H1 (cell line): ENCODE measurements around the gene CDH7. TPM values are rescaled to one million over a fixed set of nuclear protein-coding genes. Genes with fewer than 3 reads are reported as not detected.

Experiments used
- CTCF ChIA-PET: fragments of 300-600 bp; sonication (Branson Sonifier 250); formaldehyde crosslinking; loops from one replicate; lab custom pipeline; 2021; ENCODE audit not compliant: partially characterized antibody; lab: Charles Lee
- POLR2A ChIA-PET: fragments of 300-600 bp; sonication (Branson Sonifier 250); formaldehyde crosslinking; loops from one replicate; lab custom pipeline; 2021; ENCODE audit warnings: inconsistent platforms; ENCODE audit not compliant: partially characterized antibody; lab: Charles Lee
- DNase-seq, 2 experiments: peaks; one replicate each; pipeline versions ENCODE4 v3.0.0 to v3.0.0-alpha.2; 2010 to 2022; ENCODE audit warnings: low spot score in 2 of 2, low read depth in 1 of 2, mixed read lengths in 1 of 2
- FAIRE-seq: peaks from 2 replicates; lab custom pipeline; 2011; peaks lifted over from hg19 to GRCh38; lab: Jason Lieb, UNC
- H2AFZ ChIP-seq: 2 replicates; pipeline ENCODE4 v1.8.1; 2012; ENCODE audit warnings: low read length, inconsistent platforms
- H2AK5ac ChIP-seq: 2 replicates; pipeline ENCODE4 v1.6.1; 2013; ENCODE audit warnings: low read depth, low read length
- H2BK120ac ChIP-seq: replicated peaks from 2 replicates; pipeline ENCODE3; 2013; ENCODE audit warnings: low read depth, low read length, inconsistent platforms
- H2BK12ac ChIP-seq: 2 replicates; pipeline ENCODE4 v1.6.1; 2013; ENCODE audit warnings: low read depth, low read length
- H2BK15ac ChIP-seq: 2 replicates; pipeline ENCODE4 v1.6.1; 2013; ENCODE audit warnings: low read length
- H2BK20ac ChIP-seq: 2 replicates; pipeline ENCODE4 v1.6.1; 2013; ENCODE audit warnings: low read length
- H2BK5ac ChIP-seq: 2 replicates; pipeline ENCODE4 v1.6.1; 2013; ENCODE audit warnings: low read depth, low read length
- H3K14ac ChIP-seq: 2 replicates; pipeline ENCODE4 v1.6.1; 2013; ENCODE audit warnings: inconsistent platforms; ENCODE audit not compliant: insufficient read length
- H3K18ac ChIP-seq: 2 replicates; pipeline ENCODE4 v1.6.1; 2013; ENCODE audit warnings: low read length; ENCODE audit errors: extremely low read depth
- H3K23ac ChIP-seq: 2 replicates; pipeline ENCODE4 v1.6.1; 2013; ENCODE audit warnings: inconsistent platforms; ENCODE audit not compliant: insufficient read length
- H3K23me2 ChIP-seq: 2 replicates; pipeline ENCODE4 v1.6.1; 2013; ENCODE audit warnings: low read depth, low read length
- H3K27ac ChIP-seq: 2 replicates; pipeline ENCODE4 v1.6.1; 2011; ENCODE audit warnings: low read depth, low read length, inconsistent platforms
- H3K27me3 ChIP-seq, 4 experiments: replicated peaks in 1 of 4; 1 replicate in 1 of 4; 2 replicates in 3 of 4; pipeline versions ENCODE4 v1.6.1 to v1.8.1; 2011 to 2013; ENCODE audit warnings: low read length in 3 of 4, mild to moderate bottlenecking in 3 of 4, inconsistent platforms in 2 of 4, mixed read lengths in 2 of 4, moderate library complexity in 1 of 4; ENCODE audit not compliant: control insufficient read depth in 3 of 4, insufficient read depth in 3 of 4; ENCODE audit errors: extremely low read depth in 1 of 4
- H3K36me3 ChIP-seq, 4 experiments: 2 replicates each; pipeline versions ENCODE4 v1.6.1 to v1.8.1; 2011 to 2013; ENCODE audit warnings: mild to moderate bottlenecking in 4 of 4, low read length in 3 of 4, moderate library complexity in 2 of 4, control low read depth in 1 of 4, inconsistent platforms in 1 of 4; ENCODE audit not compliant: insufficient read depth in 4 of 4, control insufficient read depth in 2 of 4
- H3K4ac ChIP-seq: replicated peaks from 2 replicates; pipeline ENCODE3; 2013; ENCODE audit warnings: low read length, low read depth, mixed read lengths, inconsistent platforms; ENCODE audit not compliant: insufficient read length
- H3K4me1 ChIP-seq, 4 experiments: replicated peaks in 1 of 4; 1 replicate in 1 of 4; 2 replicates in 3 of 4; pipeline versions ENCODE4 v1.6.1 to v1.8.1; 2011 to 2013; ENCODE audit warnings: low read length in 3 of 4, inconsistent platforms in 2 of 4, mixed read lengths in 1 of 4; ENCODE audit not compliant: insufficient read depth in 4 of 4, control insufficient read depth in 3 of 4
- H3K4me2 ChIP-seq, 2 experiments: 2 replicates each; pipeline versions ENCODE4 v1.6.1 to v1.8.1; 2011 to 2013; ENCODE audit warnings: low read depth in 2 of 2, low read length in 2 of 2, control low read depth in 1 of 2, inconsistent platforms in 1 of 2, mild to moderate bottlenecking in 1 of 2; ENCODE audit not compliant: insufficient read depth in 1 of 2
- H3K4me3 ChIP-seq, 4 experiments: fragments of 200-600, 300-600 bp in 1 of 4; sonication (generic), shearing (Covaris generic), sonication (Bioruptor Twin) in 1 of 4; 2 replicates each; pipeline versions ENCODE4 v1.5.1 to v1.8.1; 2011 to 2016; ENCODE audit warnings: low read length in 4 of 4, low read depth in 3 of 4, control low read depth in 2 of 4, inconsistent platforms in 2 of 4, mild to moderate bottlenecking in 2 of 4, mixed read lengths in 1 of 4, moderate library complexity in 1 of 4; ENCODE audit not compliant: insufficient read depth in 2 of 4; ENCODE audit errors: extremely low read depth in 1 of 4
- H3K56ac ChIP-seq: replicated peaks from 2 replicates; pipeline ENCODE3; 2013; ENCODE audit warnings: low read depth, mild to moderate bottlenecking, mixed read lengths, low read length, inconsistent platforms; ENCODE audit not compliant: insufficient read length
- H3K79me1 ChIP-seq: 2 replicates; pipeline ENCODE4 v1.6.1; 2013; ENCODE audit warnings: low read depth, low read length, control low read depth
- H3K79me2 ChIP-seq, 2 experiments: 2 replicates each; pipeline versions ENCODE4 v1.6.1 to v1.8.1; 2012 to 2013; ENCODE audit warnings: low read length in 2 of 2, mild to moderate bottlenecking in 2 of 2, inconsistent platforms in 1 of 2; ENCODE audit not compliant: insufficient read depth in 2 of 2, control insufficient read depth in 1 of 2
- H3K9ac ChIP-seq, 4 experiments: replicated peaks in 1 of 4; 1 replicate in 1 of 4; 2 replicates in 3 of 4; pipeline versions ENCODE4 v1.6.1 to v1.8.1; 2011 to 2013; ENCODE audit warnings: low read depth in 3 of 4, low read length in 3 of 4, control low read depth in 2 of 4, mild to moderate bottlenecking in 2 of 4, moderate library complexity in 2 of 4, inconsistent platforms in 1 of 4; ENCODE audit errors: extremely low read depth in 1 of 4
- H3K9me3 ChIP-seq, 2 experiments: 2 replicates each; pipeline versions ENCODE4 v1.6.1 to v1.8.1; 2012 to 2013; ENCODE audit warnings: mild to moderate bottlenecking in 2 of 2, moderate library complexity in 2 of 2, control low read depth in 1 of 2, inconsistent platforms in 1 of 2, low read depth in 1 of 2, low read length in 1 of 2, mixed read lengths in 1 of 2; ENCODE audit not compliant: insufficient read depth in 2 of 2
- H4K20me1 ChIP-seq, 2 experiments: replicated peaks in 1 of 2; 2 replicates each; pipeline versions ENCODE3 to v1.8.1; 2011 to 2013; ENCODE audit warnings: inconsistent platforms in 2 of 2, low read length in 2 of 2, mild to moderate bottlenecking in 1 of 2; ENCODE audit not compliant: insufficient read depth in 2 of 2, control insufficient read depth in 1 of 2
- H4K5ac ChIP-seq: 2 replicates; pipeline ENCODE4 v1.6.1; 2013; ENCODE audit warnings: low read length, low read depth, mixed read lengths, inconsistent platforms; ENCODE audit not compliant: insufficient read length
- H4K8ac ChIP-seq: 2 replicates; pipeline ENCODE4 v1.8.0; 2013; ENCODE audit warnings: mild to moderate bottlenecking, moderate library complexity, low read length, inconsistent platforms; ENCODE audit not compliant: insufficient read depth; ENCODE audit errors: extremely low read depth
- H4K91ac ChIP-seq: replicated peaks from 2 replicates; pipeline ENCODE3; 2013; ENCODE audit warnings: low read length, mixed read lengths, inconsistent platforms; ENCODE audit not compliant: insufficient read length
- CTBP2 ChIP-seq: IDR thresholded peaks from 2 replicates; pipeline ENCODE4 v1.7.0; 2011; ENCODE audit warnings: borderline replicate concordance, mild to moderate bottlenecking, moderate library complexity, mixed read lengths, low read length; ENCODE audit not compliant: insufficient read depth, insufficient read length
- FOSL1 ChIP-seq: IDR thresholded peaks from 2 replicates; pipeline ENCODE4 v1.6.1; 2011; ENCODE audit warnings: mild to moderate bottlenecking, low read depth, low read length, moderate library complexity; ENCODE audit not compliant: insufficient read depth
- GTF2F1 ChIP-seq: IDR thresholded peaks from 2 replicates; pipeline ENCODE4 v1.6.1; 2012; ENCODE audit warnings: low read depth, low read length, improper control_type of control experiment, borderline replicate concordance
- HDAC6 ChIP-seq: IDR thresholded peaks from one replicate; pipeline ENCODE4 v1.7.1; 2012; ENCODE audit warnings: low read depth, mild to moderate bottlenecking, inconsistent platforms, low read length, moderate library complexity
- KDM5A ChIP-seq: fragments of 200-600 bp; IDR thresholded peaks from 2 replicates; pipeline ENCODE4 v1.7.1; 2012; ENCODE audit warnings: mild to moderate bottlenecking, low read length, inconsistent platforms, mixed read lengths
- POLR2A ChIP-seq, 2 experiments: IDR thresholded peaks; 1 replicate in 1 of 2; 2 replicates in 1 of 2; pipeline ENCODE4 v1.6.1; 2011; ENCODE audit warnings: low read depth in 2 of 2, low read length in 2 of 2, mild to moderate bottlenecking in 2 of 2; ENCODE audit errors: control extremely low read depth in 1 of 2
- RBBP5 ChIP-seq: IDR thresholded peaks from 2 replicates; pipeline ENCODE4 v1.7.1; 2012; ENCODE audit warnings: low read depth, mild to moderate bottlenecking, inconsistent platforms, low read length, moderate library complexity, borderline replicate concordance
- SP1 ChIP-seq: IDR thresholded peaks from 2 replicates; pipeline ENCODE4 v1.6.1; 2011; ENCODE audit warnings: low read depth, low read length
- SRF ChIP-seq: IDR thresholded peaks from 2 replicates; pipeline ENCODE4 v1.6.1; 2011; ENCODE audit warnings: mild to moderate bottlenecking, low read depth, low read length, moderate library complexity
- SUZ12 ChIP-seq: fragments of 200-600 bp; sonication (generic); IDR thresholded peaks from 2 replicates; pipeline ENCODE4 v1.6.1; 2012; ENCODE audit warnings: mild to moderate bottlenecking, inconsistent platforms, low read length, moderate library complexity, mixed read lengths
- ZNF274 ChIP-seq: IDR thresholded peaks from 2 replicates; pipeline ENCODE4 v1.7.0; 2012; ENCODE audit warnings: low read length, borderline replicate concordance; ENCODE audit errors: extremely low read depth
- whole genome bisulfite sequencing, 2 experiments: shearing (Covaris generic) in 1 of 2; methylation state at CpG; one replicate each; pipeline versions ENCODE4 v1.1.6 to v1.1.7; 2013 to 2015; ENCODE audit warnings: low lambda C conversion rate in 2 of 2, mixed read lengths in 2 of 2, inconsistent platforms in 1 of 2, low coverage in 1 of 2, missing lambda C conversion rate in 1 of 2; ENCODE audit not compliant: insufficient replicate concordance in 2 of 2, insufficient coverage in 1 of 2, insufficient read length in 1 of 2; ENCODE audit errors: extremely low coverage in 1 of 2, missing lambda C conversion rate in 1 of 2; 5-methylcytosine and 5-hydroxymethylcytosine counted together
- polyA plus RNA-seq, 7 experiments: library from polyadenylated mRNA; depleted of rRNA in 3 of 7; stranded (reverse) in 5 of 7; unstranded in 2 of 7; fragments of >200 nt in 5 of 7; fragments of 200-250 nt in 2 of 7; gene quantifications; 1 replicate in 5 of 7; 2 replicates in 1 of 7; 4 replicates in 1 of 7; pipeline versions ENCODE4 v1.2.1 to v1.2.3, GENCODE V29; 2011 to 2013; ENCODE audit warnings: missing spikeins in 2 of 7, mixed read lengths in 2 of 7
- total RNA-seq: library from RNA; stranded (reverse); fragmentation: NEBNext Ultra II Directional; extraction: Animal tissue kit (Norgen Biotek cat#: 25700); gene quantifications from 2 replicates; pipeline ENCODE4 v1.2.1, GENCODE V29; 2021
- TF ChIP-seq, protein P1 (sequence below): IDR thresholded peaks from 2 replicates; pipeline ENCODE4 v1.6.1; 2011; ENCODE audit warnings: low read length, improper control_type of control experiment
- TF ChIP-seq, protein P2 (sequence below): IDR thresholded peaks from 2 replicates; pipeline ENCODE4 v1.6.1; 2012; ENCODE audit warnings: low read length, inconsistent platforms

Gene CDH7
- total and polyA plus RNA-seq, 2 of the 8 experiments (the other 6 are each of a cell fraction or from before 2014, with no cell fraction given): 1.00 to 1.5 TPM

DNA sequence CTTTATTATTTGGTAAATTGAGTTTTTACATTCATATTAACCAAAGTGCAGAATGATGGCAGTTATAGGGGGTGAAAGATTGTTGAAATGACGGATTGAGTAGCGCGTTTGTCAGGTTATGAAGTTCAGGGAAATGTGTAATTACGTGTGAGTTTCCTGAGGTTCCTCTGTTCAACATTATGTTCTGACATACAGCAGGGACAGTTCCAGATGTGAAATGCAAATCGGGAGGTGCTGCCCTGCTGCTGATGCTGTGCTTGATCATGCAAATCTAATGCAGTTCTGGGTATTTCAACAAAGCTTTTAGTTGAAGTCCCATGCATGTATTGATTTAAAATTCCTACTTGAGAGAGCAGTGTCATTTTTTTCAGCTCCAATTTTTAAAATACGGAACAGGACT lies 57.9 kb downstream of the CDH7 start:
- no peaks in the 10 kb centered on the region for H3K9me3 ChIP-seq
- no peaks in the 10 kb centered on the region for H3K23me2 ChIP-seq
- H3K9ac ChIP-seq: no peak overlapping the region
- H4K5ac ChIP-seq: no peak overlapping the region
- H2BK15ac ChIP-seq: no peak overlapping the region
- no peak for DNase-seq
- no peak overlapping the region for H3K23ac ChIP-seq
- whole genome bisulfite sequencing, 2 experiments: 88 to 96% methylated on average over 4 to 6 of the region's 6 CpGs
- no peak overlapping the region for H2AFZ ChIP-seq
- no peak overlapping the region for H3K18ac ChIP-seq
- H2BK5ac ChIP-seq: no peak overlapping the region
- no peak overlapping the region for H3K4ac ChIP-seq
- ChIA-PET POLR2A (no interaction called here), CTCF (no interaction called here)
- no peaks in the 10 kb centered on the region for H3K36me3 ChIP-seq
- H3K14ac ChIP-seq: no peak overlapping the region
- no peak overlapping the region for H4K8ac ChIP-seq
- no peaks in the 10 kb centered on the region for H3K79me2 ChIP-seq
- no peak overlapping the region for H3K56ac ChIP-seq
- H3K4me2 ChIP-seq: no peak overlapping the region
- no peak overlapping the region for H3K4me3 ChIP-seq
- no peak overlapping the region for H2BK120ac ChIP-seq
- no peak for FAIRE-seq
- H3K79me1 ChIP-seq: no peaks in the 10 kb centered on the region
- H4K20me1 ChIP-seq: no peaks in the 10 kb centered on the region
- H3K4me1 ChIP-seq: no peaks in the 10 kb centered on the region
- H2BK12ac ChIP-seq: no peak overlapping the region
- no peak overlapping the region for H2BK20ac ChIP-seq
- no peak overlapping the region for H3K27ac ChIP-seq
- no peaks in the 10 kb centered on the region for H3K27me3 ChIP-seq
- H2AK5ac ChIP-seq: no peak overlapping the region
- no peak overlapping the region for H4K91ac ChIP-seq
- TF ChIP-seq CTBP2 (no peak), ZNF274 (no peak), FOSL1 (no peak), RBBP5 (no peak), POLR2A (IDR thresholded peaks at IDR 0.05; ENCODE audit: control extremely low read depth in 1 of 2, low read depth in 2 of 2, low read length in 2 of 2) (no peak), KDM5A (no peak), HDAC6 (no peak), SRF (no peak), GTF2F1 (no peak), SP1 (no peak), SUZ12 (no peak)
- TF ChIP-seq, protein P1, sequence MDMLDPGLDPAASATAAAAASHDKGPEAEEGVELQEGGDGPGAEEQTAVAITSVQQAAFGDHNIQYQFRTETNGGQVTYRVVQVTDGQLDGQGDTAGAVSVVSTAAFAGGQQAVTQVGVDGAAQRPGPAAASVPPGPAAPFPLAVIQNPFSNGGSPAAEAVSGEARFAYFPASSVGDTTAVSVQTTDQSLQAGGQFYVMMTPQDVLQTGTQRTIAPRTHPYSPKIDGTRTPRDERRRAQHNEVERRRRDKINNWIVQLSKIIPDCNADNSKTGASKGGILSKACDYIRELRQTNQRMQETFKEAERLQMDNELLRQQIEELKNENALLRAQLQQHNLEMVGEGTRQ: no peak
- TF ChIP-seq, protein P2, sequence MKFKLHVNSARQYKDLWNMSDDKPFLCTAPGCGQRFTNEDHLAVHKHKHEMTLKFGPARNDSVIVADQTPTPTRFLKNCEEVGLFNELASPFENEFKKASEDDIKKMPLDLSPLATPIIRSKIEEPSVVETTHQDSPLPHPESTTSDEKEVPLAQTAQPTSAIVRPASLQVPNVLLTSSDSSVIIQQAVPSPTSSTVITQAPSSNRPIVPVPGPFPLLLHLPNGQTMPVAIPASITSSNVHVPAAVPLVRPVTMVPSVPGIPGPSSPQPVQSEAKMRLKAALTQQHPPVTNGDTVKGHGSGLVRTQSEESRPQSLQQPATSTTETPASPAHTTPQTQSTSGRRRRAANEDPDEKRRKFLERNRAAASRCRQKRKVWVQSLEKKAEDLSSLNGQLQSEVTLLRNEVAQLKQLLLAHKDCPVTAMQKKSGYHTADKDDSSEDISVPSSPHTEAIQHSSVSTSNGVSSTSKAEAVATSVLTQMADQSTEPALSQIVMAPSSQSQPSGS: no peak
